ENCODE measurements around the gene TEX14.
"Not testable (repeated sequence)": the region's sequence is repeated elsewhere in the genome, so short reads cannot be mapped to it uniquely, and the experiment has no call there.

Gene TEX14

GRCh38 chr17:58556833-58557250 is 135.0 kb downstream of the TEX14 start:
- DNase-seq: peak; percentile 69 to 78

- not testable (repeated sequence) for DNase-seq
Measured at GRCh38 chr17:58555109-58555508, 136.7 kb downstream of the TEX14 start.

GRCh38 chr17:58541249-58541648 is 150.6 kb downstream of the TEX14 start:
- peak; percentile 24 to 60 for DNase-seq

- DNase-seq: no peak
Measured at GRCh38 chr17:58539698-58540097, 152.1 kb downstream of the TEX14 start.

- DNase-seq: no peak
Measured at GRCh38 chr17:58538811-58539409, 152.9 kb downstream of the TEX14 start.

- no peak for DNase-seq
Measured at GRCh38 chr17:58537266-58537665, 154.6 kb downstream of the TEX14 start.

GRCh38 chr17:58536542-58536941 is 155.3 kb downstream of the TEX14 start:
- DNase-seq: no peak

GRCh38 chr17:58535431-58535830 is 156.4 kb downstream of the TEX14 start:
- DNase-seq: no peak

GRCh38 chr17:58534901-58535421 is 156.9 kb downstream of the TEX14 start:
- DNase-seq: peak; percentile 90 to 92

- no peak for DNase-seq
Measured at GRCh38 chr17:58534331-58534730, 157.5 kb downstream of the TEX14 start.

- DNase-seq: no peak
Measured at GRCh38 chr17:58533616-58534188, 158.1 kb downstream of the TEX14 start.

GRCh38 chr17:58532555-58532951 is 159.3 kb downstream of the TEX14 start:
- no peak for DNase-seq

GRCh38 chr17:58531661-58532554 is 159.9 kb downstream of the TEX14 start:
- no peak for DNase-seq

- no peak for DNase-seq
Measured at GRCh38 chr17:58531122-58531521, 160.7 kb downstream of the TEX14 start.

GRCh38 chr17:58530655-58531054 is 161.2 kb downstream of the TEX14 start:
- no peak for DNase-seq

- no peak for DNase-seq
Measured at GRCh38 chr17:58529275-58529674, 162.6 kb downstream of the TEX14 start.

- no peak for DNase-seq
Measured at GRCh38 chr17:58528443-58528842, 163.4 kb downstream of the TEX14 start.

GRCh38 chr17:58527949-58528348 is 163.9 kb downstream of the TEX14 start:
- DNase-seq: no peak

- peak; percentile 9 to 27 for DNase-seq
Measured at GRCh38 chr17:58527306-58527705, 164.5 kb downstream of the TEX14 start.

GRCh38 chr17:58525239-58525638 is 166.6 kb downstream of the TEX14 start:
- DNase-seq: no peak

- DNase-seq: no peak
Measured at GRCh38 chr17:58521680-58522079, 170.2 kb downstream of the TEX14 start.

- DNase-seq: peak; percentile 15 to 38
Measured at GRCh38 chr17:58520843-58521430, 170.9 kb downstream of the TEX14 start.

GRCh38 chr17:58517928-58518609 is 173.8 kb downstream of the TEX14 start:
- DNase-seq: peak; percentile 100

Measured in AML-193 (cell line).